GM10266 (cell line): ENCODE data around the gene AFTPH.

Experiments used
- DNase-seq: peaks from one replicate; pipeline ENCODE4 v3.0.0; 2012; ENCODE audit errors: extremely low spot score
- TF ChIP-seq, protein P1 (sequence below): IDR thresholded peaks from 2 replicates; pipeline ENCODE4 v1.5.1; 2012; ENCODE audit warnings: mild to moderate bottlenecking, low read depth; ENCODE audit not compliant: control insufficient read depth, insufficient read depth; ENCODE audit errors: missing control alignments

The AFTPH gene

DNA sequence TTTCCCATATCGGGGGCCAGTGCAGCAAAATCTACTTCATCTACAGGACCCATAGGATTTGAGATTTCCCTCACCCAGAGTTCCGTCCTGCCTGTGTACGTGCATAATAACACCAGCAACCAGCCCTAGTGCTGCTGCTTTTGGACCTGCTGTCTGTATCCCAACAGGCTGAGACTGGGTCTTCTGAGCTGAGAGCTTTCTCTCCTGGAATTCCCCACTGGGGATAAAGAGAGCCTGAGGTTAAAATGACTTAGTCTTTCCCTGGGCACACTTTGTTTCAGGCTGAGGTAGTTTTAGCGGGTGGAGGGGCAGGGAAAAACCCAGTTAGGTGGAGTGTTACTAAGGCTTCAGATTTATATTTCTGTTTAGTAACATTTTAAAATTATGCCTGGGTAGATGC, 67.1 kb downstream of the AFTPH start:
- TF ChIP-seq, protein P1, sequence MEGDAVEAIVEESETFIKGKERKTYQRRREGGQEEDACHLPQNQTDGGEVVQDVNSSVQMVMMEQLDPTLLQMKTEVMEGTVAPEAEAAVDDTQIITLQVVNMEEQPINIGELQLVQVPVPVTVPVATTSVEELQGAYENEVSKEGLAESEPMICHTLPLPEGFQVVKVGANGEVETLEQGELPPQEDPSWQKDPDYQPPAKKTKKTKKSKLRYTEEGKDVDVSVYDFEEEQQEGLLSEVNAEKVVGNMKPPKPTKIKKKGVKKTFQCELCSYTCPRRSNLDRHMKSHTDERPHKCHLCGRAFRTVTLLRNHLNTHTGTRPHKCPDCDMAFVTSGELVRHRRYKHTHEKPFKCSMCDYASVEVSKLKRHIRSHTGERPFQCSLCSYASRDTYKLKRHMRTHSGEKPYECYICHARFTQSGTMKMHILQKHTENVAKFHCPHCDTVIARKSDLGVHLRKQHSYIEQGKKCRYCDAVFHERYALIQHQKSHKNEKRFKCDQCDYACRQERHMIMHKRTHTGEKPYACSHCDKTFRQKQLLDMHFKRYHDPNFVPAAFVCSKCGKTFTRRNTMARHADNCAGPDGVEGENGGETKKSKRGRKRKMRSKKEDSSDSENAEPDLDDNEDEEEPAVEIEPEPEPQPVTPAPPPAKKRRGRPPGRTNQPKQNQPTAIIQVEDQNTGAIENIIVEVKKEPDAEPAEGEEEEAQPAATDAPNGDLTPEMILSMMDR = no peak
- no peak for DNase-seq

DNA sequence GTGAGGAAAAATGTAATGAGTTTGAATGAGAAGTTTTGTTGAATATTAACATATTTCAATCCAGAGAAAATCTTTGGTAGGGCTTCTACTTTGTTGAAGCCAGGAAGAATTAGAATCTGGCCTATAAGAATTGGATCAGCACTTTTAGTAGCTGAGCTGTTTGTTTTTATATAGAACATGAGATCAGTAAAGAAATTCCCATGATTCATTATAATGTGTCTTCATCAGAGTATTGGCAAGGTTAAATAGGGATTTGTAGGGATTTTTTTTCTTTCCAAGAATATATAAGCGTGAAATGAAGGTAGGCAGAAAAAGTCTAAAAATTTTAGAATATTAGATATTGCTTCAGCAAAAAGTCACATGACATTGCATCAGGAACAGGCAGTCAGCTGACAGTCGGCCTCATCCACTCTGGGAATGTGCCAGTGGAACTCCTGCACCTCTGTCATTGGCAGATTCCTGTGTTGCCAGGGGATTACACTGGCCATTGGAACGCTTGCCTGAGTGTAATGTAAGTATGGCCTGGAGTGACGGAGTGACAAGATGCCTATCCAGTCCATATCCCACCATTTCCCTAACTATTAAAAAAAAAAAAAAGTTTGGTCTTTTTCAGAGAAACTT, 69.0 kb downstream of the AFTPH start:
- TF ChIP-seq, protein P1 = no peak
- no peak for DNase-seq

DNA sequence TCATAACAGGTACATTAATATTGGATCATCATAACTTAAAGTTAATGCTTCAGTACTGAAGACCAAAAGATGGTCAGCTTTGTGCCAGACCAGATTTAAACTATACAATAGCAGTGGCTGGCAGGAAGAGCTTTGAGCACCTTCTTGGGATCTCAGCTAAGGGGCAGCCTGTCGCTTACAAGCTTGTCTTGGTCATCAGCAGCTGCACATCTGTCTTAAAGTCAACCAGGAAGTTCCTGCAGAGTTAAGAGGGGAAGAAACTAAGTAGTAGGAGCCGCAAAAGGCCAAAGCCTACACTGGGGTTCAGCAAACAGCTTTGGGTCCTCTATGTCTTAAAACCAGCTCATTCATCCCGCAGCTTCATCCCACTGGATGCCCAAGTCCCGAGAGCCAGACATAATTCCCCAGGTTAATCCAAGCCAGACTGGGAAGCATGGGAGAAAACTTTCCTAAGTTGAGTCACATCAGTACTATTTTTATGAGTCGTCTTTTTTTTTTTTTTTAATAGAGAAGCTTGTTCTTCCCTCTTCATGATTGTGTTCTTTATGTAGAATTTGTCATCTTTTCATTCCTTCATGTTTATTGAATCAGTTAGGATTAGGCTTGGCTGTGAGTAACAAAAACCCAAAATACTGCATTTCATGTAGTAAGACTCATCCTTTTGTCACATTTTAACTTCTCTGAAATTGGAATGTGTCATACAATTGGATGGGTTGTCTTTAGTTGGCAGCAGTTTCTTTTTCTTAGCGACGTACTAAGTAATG, 70.3 kb downstream of the AFTPH start:
- TF ChIP-seq, protein P1 = no peak

DNA sequence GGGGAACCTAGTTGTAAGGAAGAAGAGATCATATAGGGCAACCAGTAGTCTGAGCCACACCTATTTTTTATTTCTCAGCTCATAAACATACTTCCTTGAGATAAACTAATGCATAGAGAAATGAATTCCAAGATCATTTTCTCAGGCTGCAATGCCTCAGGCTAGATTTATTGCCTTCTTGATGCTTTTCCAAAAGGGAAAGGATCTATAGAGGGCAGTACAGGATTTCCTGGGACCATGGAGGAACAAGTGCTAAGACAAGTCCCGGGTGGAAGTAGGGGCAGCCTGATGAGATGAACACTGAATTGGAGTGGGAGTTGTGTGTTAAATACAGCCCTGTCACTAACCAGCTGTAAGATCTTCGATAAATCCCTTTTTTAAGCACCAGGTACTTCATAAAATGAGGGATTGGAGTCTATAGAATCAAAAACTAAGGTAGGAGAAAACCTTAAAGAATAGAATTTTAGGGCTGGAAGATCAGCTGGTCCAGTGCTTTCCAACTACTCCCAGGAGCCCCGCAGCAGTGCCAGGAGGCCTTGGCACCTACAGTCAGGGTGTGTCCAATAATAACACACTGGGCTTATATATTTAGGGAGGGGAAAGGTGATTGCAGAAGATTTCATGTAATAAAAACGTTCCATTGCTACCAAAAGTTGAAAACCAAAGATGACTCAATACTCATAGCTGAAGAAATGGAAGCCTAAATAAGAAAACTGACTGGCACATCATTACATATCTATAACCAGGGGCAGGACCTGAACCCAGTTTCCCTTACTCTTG, 71.5 kb downstream of the AFTPH start:
- DNase-seq = no peak
- TF ChIP-seq, protein P1 = no peak

More for the DNA sequence above, 70.3 kb downstream of the AFTPH start:
- no peak for DNase-seq

DNA sequence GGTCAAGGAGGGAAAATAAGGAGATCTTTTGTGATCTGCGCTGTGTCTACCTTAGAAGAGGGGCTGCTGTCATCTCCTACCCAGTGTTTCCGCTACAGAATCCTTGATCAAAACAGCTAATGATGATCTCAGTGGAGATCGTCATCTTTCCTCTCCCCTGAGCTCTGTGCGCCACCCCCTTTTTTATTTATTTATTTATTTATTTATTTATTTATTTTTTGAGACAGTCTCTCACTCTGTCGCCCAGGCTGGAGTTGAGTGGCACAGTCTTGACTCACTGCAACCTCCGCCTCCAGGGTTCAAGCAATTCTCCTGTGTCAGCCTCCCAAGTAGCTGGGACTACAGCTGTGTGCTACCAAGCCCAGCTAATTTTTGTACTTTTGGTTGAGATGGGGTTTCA, 74.1 kb downstream of the AFTPH start:
- TF ChIP-seq, protein P1 = no peak
- DNase-seq = no peak

DNA sequence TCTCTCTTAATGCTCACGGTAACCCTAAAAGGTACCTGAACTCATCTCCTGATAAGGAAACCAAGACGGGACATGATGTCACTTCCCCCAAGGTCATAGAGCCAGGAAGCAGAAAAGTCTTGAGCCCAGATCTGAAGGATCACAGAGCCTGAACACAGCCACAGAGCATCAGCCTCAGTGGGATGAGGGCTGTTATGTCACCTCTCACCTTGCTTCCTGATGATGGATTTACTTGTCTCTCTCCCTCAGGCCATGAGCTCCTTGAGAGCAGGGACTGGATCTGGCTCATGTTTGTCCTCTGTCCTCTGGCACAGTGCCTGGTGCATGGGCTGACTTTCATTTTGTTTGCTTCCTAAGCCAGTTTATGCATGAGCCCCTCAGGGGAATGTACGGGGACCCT, 75.3 kb downstream of the AFTPH start:
- TF ChIP-seq, protein P1 = no peak
- no peak for DNase-seq

DNA sequence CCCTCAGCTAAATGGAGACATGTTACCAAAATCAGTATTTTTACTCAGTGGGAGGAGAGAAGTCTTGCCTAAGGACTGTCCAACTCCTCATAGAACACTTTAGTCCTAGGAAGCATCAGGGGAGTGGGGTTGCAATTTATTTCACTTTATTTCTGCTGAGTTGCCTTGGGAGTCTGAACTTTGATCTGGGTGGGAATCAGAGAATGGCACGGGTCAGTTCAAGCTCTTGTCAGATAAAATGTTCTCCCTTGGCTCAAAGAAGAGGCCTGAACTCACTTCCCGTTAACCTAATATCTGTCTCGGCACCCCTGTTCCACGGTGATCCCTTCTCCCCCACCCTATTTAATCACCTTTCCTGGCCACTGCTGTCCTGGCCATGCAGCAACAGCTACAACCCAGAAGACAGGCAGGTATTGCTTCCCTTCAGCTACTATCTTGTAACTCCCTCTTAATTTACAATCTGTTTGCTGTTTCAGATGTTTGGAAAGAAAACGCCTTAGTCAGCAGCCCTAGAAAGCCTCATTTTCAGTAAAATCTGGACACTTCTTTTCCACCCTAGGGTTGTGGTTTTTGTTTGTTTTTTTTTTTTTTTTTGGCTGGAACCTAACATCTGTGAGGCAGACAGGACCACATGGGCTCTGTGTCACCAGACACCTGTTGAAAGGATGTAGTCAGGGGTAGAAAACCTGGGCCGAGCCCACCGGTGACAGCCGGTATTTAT, 77.1 kb downstream of the AFTPH start:
- TF ChIP-seq, protein P1 = no peak
- DNase-seq = no peak
